ENCODE results near the gene ENTPD6.
"Not testable (repeated sequence)": the region's sequence is repeated elsewhere in the genome, so short reads cannot be mapped to it uniquely, and the experiment has no call there.

The ENTPD6 gene

DNA sequence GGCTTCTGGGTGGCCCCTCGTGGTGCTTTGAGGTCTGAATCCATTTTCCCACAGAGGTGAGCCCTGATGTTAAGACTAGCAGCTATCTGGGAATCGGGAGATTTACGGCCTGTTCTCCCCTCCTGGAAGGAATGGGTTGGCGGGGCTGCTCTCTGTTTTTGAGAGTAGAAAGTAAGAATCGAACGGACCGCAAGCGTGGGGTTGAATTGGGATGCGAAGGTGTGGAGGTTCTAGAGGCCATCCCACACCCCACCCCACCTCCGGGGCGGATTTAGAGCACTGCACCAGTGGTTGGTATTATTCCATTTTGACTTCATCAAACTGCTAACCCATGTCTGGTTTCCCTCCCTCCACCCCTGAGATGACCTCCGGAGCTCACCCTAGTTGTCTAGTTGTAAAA is 63.8 kb downstream of the ENTPD6 start:
- DNase-seq, result no peak

DNA sequence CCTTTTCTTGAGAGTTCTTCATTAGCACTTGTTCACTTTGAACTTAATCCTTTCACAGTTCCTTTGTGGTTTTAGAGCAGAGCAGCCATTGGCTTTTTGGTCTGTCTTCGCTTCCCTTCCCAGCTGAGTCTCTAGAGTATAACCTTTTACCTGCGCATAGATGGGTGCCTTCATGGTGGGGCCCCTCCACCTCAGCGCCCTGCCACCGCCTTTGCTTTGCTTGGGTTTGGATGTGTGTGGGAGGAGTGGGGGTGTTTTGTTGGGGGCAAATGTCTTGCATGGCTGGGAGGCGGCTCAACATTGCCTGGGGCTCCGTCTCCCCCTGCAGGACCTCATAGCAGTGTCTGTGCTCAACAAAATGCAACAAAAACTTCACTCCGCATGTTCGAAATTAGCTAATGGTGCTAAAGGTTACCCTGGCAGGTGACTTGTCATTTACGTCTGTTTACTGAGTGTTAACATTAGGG is 64.3 kb downstream of the ENTPD6 start:
- no peak for DNase-seq

DNA sequence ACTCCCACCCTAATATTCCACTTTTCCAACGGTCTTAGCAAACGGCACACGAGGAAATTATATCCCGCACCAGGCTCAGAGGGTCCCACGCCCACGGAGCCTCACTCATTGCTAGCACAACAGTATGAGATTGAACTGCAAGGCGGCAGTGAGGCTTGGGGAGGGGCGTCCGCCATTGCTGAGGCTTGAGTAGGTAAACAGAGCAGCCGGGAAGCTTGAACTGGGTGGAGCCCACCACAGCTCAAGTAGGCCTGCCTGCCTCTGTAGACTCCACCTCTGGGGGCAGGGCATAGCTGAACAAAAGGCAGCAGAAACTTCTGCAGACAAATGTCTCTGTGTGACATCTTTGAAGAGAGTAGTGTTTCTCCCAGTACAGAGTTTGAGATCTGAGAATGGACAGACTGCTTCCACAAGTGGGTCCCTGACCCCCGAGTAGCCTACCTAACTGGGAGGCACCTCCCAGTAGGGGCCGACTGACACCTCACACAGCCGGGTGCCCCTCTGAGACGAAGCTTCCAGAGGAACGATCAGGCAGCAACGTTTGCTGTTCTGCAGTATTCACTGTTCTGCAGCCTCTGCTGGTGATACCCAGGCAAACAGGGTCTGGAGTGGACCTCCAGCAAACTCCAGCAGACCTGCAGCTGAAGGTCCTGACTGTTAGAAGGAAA is 65.4 kb downstream of the ENTPD6 start:
- DNase-seq, result not testable (repeated sequence)

DNA sequence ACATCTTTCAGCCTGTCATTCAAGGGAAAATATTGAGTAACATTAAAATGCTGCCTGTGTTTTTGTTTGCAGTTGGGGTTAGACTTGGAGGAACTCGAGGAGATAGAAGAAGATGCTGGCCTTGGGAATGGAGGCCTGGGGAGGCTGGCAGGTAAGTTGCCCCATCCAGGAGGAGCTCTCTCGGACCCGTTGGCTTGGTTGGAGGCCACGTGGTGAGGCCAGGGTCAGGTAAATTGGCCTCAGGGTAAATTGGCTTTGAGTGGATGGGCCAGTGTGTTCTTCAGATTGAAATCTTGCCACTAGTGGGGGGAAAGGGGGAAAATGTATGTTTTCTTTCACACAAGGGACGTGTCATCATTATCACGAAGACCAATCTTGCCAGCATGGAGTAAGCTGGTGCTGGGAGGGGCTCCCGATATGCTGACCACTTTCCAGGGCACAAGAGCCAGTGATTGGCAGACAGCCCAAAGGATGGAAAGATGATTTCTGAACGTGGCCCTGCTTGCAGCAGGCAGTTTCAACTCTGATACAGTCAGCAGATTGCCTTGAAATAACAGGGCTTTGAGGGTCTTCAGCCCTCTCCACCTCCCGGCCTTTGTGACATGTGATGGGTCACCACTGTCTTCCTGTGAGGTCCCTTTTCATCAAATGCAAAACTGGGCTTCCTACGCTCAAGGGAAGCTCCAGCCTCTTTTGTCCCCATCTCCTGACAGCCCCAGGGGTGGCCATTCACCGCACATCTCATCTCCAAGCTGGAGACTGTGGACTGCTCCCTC is 73.7 kb downstream of the ENTPD6 start:
- DNase-seq, result no peak

DNA sequence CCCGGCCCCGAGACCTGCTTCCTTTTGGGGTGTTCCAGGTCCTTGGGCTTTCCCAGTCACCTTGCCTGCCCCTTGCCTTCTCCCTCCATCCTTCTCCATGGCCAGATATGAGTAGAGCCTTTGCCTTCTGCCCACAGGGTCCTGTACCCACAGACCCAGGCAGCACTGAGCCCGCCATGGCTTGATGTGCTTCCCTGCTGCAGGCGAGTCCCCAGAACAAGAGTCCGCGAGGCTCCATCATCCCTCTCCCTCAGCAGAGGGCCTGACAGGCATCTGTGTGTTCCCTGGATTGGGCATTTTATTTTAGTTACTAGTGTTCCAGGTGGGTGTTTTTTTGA is 74.3 kb downstream of the ENTPD6 start:
- DNase-seq, result no peak

DNA sequence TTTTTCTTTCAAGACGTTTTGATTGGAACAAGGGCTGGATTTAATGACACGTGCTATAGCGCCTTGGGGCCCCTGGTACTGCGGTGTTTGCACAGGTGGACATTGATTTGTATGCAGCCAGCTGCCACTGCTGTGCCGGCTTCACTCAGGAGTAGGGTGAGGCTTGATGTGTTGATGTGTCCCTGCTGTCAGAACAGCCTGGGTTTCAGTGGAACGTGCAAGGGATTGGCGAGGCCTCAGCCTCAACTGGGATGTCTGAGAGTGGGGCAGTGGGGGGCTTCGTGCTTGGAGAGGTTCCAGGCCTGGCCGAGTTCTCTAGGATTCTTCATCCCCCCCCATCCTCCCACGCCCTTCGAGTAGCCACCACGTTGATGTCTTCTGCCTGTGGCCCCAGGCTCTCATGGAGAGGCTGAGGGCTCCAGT is 75.3 kb downstream of the ENTPD6 start:
- DNase-seq, result no peak

DNA sequence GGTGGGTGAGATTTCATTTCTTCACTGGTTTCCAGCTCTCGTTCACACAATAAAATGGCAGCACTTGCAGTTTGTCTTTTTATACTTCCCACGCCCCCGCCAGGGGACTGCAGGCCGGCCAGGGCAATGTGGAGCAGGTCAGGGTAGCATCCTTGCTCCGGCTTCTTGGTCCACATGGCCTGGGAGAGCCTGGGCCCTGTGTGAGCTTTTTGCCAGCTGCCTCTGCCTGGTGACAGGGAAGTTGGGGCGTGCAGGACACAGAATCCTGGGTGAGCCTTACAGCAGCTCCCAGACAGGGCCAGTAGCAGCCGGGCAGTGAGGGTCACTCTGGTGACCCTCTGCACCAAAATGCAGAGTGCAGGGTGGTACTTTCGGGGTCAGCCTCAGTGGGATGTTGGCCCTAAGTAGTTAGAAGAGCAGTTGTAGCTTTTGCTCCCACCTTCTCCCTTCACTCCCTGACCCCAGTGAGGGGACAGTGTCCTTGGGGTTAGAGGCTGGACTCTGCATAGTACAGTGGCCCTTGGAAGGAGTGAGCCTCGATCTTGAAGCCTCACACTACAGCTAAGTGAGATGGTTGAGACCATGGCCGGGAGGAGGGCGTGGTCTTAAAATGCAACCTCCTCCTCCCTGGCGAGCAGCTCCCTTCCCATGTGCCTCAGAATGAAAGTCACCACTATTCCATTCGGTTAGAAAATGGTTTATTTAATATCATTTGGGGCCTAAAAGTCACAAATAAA is 76.1 kb downstream of the ENTPD6 start:
- no peak for DNase-seq

DNA sequence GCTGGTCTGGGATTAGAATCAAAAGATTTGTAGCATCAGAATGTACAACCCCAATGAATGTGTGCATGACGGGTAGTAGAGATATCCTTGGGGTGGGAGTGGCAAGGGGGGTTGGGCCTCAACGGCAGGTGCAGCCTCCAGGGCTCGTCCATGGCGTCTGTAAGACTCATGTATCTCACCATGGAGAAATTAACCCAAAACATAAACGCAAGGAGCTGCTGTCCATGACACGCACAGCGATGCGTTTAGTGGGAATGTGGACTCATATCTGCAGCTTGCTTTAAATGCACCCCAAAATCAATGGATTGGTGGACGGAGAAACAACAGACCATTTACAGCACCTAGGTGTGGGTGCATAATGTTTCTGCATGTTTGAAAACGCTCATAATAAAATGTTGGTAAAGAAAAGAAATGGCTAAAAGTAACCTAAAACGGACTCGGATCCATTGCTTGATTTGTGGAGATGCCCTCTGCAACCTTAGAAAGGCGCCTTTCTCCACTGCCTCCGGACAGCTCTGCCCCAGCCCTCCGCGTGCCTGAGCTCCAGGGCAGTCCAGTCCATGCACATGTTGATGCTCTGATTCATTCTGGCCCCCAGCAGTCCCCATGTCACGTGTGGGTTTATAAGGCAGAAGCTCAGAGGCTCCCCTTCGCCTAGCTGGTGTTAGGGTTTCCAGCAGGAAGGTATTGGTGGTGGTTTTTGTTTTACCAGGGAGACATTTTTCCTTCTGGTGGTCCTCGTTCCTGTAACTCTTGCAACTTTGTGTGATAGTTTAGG is 76.9 kb downstream of the ENTPD6 start:
- DNase-seq, result no peak

DNA sequence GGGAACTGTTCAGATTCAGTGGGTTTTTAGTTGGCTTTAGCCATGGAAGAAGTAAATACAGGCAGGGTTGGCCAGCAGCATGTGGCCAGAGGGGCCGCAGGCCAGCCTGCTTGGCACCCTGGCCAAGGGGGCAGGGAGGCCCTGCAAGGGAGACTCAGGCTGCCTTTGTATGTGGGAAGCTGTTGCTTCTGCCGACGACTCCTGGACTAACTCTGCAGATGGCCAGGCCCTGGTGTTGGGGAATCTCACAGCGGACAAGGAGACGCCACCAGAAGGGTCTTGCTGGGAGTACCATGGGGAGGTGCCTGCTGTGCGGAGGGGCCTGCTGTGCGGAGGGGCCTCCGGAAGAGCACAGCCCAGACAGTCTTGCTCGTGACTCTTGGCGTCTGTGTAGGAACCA is 77.5 kb downstream of the ENTPD6 start:
- no peak for DNase-seq

DNA sequence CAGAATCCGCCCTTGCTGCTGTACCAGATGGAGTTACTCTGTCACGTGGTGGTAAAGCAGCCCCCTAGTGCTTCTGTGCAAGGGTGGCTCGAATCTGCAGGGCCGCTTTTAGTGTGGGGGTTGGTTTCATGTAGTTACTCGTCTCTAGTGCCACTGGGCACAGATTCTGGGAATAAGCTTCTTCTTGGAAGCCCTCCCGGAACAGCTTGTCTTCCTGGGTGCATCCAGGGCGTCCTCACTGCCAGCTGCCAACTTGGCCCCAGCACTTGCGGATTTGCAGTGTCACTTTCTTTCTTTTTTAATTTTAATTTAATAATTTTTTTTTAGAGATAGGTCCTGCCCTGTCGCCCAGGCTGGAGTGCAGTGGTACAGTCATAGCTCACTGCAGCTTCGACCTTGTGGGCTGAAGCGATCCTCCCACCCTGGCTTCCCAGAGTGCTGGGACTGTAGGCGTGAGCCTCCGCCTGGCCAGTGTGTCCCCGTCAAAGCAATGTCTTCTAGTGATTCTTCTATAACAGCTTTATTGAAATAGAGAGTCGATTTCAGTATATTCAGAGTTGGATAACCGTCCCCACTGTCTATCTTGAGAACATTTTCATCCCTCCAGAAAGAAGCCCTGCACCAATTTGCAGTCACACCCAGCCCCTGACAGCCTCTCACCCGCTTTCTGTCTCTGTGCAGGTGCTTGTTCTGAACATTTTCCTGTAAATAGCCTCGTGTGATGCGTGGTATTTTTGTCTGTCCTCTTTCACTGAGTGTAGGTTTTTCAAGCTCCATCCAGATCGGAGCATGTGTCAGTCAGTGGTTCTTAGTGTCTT is 78.2 kb downstream of the ENTPD6 start:
- no peak for DNase-seq

DNA sequence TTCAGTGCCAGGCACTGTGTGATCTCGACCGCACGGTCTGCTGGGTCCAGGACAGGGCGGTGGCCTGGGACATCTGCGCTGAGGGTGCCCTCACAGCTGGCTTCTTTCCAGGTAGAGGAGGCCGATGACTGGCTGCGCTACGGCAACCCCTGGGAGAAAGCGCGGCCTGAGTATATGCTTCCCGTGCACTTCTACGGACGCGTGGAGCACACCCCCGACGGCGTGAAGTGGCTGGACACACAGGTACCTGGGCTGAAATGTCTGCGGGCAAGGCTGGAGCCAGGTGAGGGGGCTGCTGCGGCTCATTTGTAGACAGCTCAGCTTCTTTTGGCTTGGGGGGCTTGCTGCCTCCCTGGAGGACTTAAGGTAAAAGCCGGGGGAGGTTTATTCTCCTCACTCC is 79.0 kb downstream of the ENTPD6 start:
- DNase-seq, result no peak

DNA sequence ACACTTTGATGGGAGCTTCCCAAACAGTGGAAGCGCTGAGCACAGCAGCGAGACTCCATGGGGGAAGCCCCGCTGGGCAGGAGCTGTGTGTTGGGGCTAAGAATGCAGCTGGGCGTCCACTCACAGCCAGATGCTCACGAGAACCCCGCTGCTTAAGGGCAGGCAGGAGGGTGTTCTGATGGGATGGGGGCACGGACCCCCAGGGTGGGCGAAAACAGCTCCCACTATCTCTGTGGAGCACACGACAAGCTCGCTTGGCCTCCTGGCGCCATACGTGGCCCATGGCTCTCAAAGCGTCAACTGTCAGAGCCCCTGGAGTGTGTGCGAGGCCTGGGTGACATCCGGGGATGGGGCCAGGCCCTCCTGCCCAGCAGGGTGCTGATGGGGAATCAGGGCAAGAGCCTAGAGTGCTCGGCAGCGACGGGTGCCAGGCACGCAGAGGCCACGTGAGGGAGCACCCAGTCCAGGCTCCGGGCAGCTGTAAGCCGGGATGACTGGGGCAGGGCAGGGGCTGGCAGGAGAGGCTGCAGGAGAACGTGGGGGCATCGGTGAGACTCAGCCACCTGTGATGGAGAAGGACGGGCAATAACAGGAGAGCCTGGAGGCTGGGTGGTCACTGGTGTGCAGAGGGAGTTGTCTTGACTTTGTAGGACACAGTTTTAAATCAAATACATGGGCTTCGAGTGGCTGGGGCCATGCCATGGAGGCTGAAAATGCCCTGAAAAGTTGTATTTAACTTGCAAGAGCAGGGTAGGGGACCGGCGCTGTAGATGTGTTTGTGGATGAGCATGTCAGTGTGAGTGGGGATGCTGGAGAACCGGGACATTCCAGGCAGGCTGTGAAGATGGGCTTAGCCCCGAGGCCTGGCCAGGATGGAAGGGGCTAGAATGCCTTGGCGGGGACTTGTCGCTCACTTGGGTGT is 79.6 kb downstream of the ENTPD6 start:
- DNase-seq, result no peak

DNA sequence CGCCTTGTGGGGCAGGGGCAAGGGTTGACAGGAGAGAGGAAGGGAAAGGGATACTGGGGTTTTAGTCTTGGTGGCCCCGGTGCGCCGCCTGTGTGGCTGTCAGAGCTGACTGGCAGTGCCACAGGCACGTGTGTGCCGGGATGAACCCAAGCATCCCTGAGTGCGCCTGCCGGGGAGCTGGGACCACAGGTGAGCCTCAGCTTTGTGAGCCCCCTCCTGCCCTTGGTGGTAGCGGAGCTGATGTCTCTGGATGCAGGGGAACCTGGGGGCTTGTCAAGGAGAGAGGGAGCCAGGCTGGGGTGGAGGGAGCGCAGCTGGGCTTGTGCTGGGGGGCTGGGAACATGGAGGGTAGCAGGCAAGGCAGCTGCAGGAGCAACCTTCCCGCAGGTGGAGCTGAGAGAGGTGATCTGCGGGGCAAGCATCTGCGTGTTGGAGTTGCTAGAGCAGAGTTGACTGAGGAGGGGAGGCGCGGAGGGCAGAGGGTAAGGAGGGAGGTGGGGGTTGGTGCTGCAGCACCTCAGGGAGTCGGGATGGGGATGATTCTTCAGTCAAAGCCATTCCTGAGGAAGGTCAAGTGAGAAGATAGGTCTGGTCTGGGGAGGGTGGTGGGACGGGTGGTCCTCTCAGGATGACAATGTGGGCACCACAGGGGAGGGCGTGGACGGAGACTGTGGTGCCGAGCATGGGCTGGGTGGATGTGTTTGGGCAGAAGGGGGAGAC is 80.5 kb downstream of the ENTPD6 start:
- no peak for DNase-seq

Data from activated CD4-positive, alpha-beta T cell treated with anti-CD3 and anti-CD28 coated beads, Interleukin-2, amount 50 U/mL, for 4 hours (primary cell).